Measurements from ENCODE around the gene SDHB.

SDHB gene

GRCh38 chr1:16989676-16990391 lies 64.0 kb downstream of the SDHB start:
- DNase-seq (ENCODE audit: extremely low read depth in 1 of 2, low read depth in 1 of 2) = no peak

GRCh38 chr1:16988210-16988609 lies 65.6 kb downstream of the SDHB start:
- DNase-seq (ENCODE audit: extremely low read depth in 1 of 2, low read depth in 1 of 2) = no peak

- DNase-seq (ENCODE audit: extremely low read depth in 1 of 2, low read depth in 1 of 2) = no peak
Observed at GRCh38 chr1:16986962-16987361, 66.9 kb downstream of the SDHB start.

- DNase-seq (ENCODE audit: extremely low read depth in 1 of 2, low read depth in 1 of 2) = no peak
Observed at GRCh38 chr1:16986560-16986959, 67.3 kb downstream of the SDHB start.

- no peak for DNase-seq (ENCODE audit: extremely low read depth in 1 of 2, low read depth in 1 of 2)
Observed at GRCh38 chr1:16986113-16986512, 67.7 kb downstream of the SDHB start.

GRCh38 chr1:16984717-16985116 lies 69.1 kb downstream of the SDHB start:
- no peak for DNase-seq (ENCODE audit: extremely low read depth in 1 of 2, low read depth in 1 of 2)

GRCh38 chr1:16983649-16984048 lies 70.2 kb downstream of the SDHB start:
- DNase-seq (ENCODE audit: extremely low read depth in 1 of 2, low read depth in 1 of 2) = no peak

GRCh38 chr1:16982902-16983301 lies 70.9 kb downstream of the SDHB start:
- DNase-seq (ENCODE audit: extremely low read depth in 1 of 2, low read depth in 1 of 2) = no peak

GRCh38 chr1:16981269-16981849 lies 72.5 kb downstream of the SDHB start:
- DNase-seq (ENCODE audit: extremely low read depth in 1 of 2, low read depth in 1 of 2) = no peak

GRCh38 chr1:16980473-16981268 lies 73.2 kb downstream of the SDHB start, which contains the start of gene MFAP2:
TSS of gene MFAP2 (minus strand) at chr1:16980620. CDS start at chr1:16978273, 2,347 bp downstream.
- no peak for DNase-seq (ENCODE audit: extremely low read depth in 1 of 2, low read depth in 1 of 2)

GRCh38 chr1:16979475-16980327 lies 74.1 kb downstream of the SDHB start:
- DNase-seq (ENCODE audit: extremely low read depth in 1 of 2, low read depth in 1 of 2) = no peak

- DNase-seq (ENCODE audit: extremely low read depth in 1 of 2, low read depth in 1 of 2) = no peak
Observed at GRCh38 chr1:16978567-16979474, 75.0 kb downstream of the SDHB start.

- DNase-seq (ENCODE audit: extremely low read depth in 1 of 2, low read depth in 1 of 2) = no peak
Observed at GRCh38 chr1:16978139-16978538, 75.7 kb downstream of the SDHB start.

GRCh38 chr1:16977377-16977776 lies 76.5 kb downstream of the SDHB start:
- DNase-seq (ENCODE audit: extremely low read depth in 1 of 2, low read depth in 1 of 2) = no peak

GRCh38 chr1:16976966-16977365 lies 76.9 kb downstream of the SDHB start:
- DNase-seq (ENCODE audit: extremely low read depth in 1 of 2, low read depth in 1 of 2) = no peak

- DNase-seq (ENCODE audit: extremely low read depth in 1 of 2, low read depth in 1 of 2) = no peak
Observed at GRCh38 chr1:16975838-16976237, 78.0 kb downstream of the SDHB start.

GRCh38 chr1:16975211-16975610 lies 78.6 kb downstream of the SDHB start:
- DNase-seq (ENCODE audit: extremely low read depth in 1 of 2, low read depth in 1 of 2) = no peak

- no peak for DNase-seq (ENCODE audit: extremely low read depth in 1 of 2, low read depth in 1 of 2)
Observed at GRCh38 chr1:16973215-16973614, 80.6 kb downstream of the SDHB start.

- no peak for DNase-seq (ENCODE audit: extremely low read depth in 1 of 2, low read depth in 1 of 2)
Observed at GRCh38 chr1:16972189-16972895, 81.5 kb downstream of the SDHB start.
